HG03108 (cell line): ENCODE measurements around the gene DET1.

Experiments used
- ATAC-seq: cut with Tn5 transposase; IDR thresholded peaks from one replicate; pipeline ENCODE4 v1.9.1; 2021; ENCODE audit warnings: moderate library complexity; ENCODE audit not compliant: unreplicated experiment

Gene DET1

DNA sequence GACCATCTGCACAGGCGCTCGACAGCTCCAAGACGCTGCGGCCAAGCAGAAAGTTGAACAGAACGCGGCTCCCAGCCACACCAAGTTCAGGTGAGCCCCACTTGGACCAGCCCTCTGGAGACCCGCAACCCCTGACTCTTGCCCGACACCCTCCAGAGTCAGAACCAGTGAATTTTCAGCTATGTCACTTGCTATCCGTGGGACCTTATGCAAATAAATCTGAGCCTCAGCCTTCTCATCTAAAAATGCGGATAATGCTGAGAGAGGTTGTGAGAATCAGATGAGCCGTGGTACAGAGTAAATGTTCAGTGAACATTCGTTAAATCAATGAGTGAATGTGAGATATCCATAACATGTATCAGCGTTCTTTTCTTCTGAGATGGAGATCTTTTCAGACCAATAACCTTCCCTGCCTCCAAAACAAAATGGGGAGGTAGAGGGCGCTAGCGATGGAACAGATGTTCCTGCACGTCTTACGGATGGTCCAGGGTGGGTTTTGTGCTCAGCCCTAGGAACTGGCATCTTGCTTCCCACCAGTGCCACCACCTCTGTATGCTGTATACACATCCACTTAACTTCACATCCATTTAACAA, 78.4 kb downstream of the DET1 start:
- no peak for ATAC-seq

DNA sequence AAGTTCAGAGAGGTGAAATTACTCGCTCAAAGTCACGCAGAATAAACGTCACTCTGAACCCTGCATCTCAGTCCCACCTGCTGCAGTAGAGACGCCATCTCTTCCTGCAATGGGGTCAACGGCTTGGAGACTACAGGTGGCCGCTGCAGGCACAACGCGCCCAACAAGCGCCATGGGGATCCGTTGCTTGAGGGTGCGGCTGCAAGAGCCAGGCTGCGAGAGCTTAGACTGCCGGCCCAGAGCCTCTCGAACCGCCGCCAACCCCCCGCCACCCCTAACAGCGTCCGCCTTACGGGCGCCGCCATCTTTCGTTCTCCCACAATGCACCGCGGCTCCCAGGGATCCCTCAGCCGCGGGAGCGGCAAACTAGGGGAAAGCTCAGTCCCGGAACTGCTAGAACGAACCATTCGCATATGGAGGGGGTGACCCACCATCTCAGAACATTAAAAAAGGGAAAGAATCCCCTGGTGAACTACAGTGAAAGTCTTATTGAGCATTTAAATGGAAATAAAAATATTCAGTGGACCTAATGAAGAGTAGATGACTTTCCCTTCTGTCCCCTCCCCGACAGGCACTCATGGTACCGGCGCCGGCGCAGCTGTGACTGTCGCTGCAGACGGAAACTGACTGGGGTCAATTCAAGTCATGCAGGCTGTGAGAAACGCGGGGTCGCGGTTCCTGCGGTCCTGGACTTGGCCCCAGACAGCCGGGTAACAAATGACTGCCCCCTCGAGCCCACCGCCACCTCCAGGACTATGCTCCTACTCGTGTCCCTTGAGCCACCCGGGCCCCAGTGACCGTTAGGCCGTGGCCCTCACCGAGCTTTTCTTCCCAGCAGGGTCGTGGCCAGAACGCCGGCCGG, 79.2 kb downstream of the DET1 start, which contains the start of the genes MRPL46 and MRPS11:
Gene MRPL46, minus strand, starts transcription at position 316 of the 862 bp plus-strand sequence. Its CDS starts 11 bp downstream, at position 305.
Gene MRPS11, plus strand, starts transcription at position 636 of the 862 bp plus-strand sequence. Its CDS starts 10 bp downstream, at position 646.
- ATAC-seq: peak; percentile 86

DNA sequence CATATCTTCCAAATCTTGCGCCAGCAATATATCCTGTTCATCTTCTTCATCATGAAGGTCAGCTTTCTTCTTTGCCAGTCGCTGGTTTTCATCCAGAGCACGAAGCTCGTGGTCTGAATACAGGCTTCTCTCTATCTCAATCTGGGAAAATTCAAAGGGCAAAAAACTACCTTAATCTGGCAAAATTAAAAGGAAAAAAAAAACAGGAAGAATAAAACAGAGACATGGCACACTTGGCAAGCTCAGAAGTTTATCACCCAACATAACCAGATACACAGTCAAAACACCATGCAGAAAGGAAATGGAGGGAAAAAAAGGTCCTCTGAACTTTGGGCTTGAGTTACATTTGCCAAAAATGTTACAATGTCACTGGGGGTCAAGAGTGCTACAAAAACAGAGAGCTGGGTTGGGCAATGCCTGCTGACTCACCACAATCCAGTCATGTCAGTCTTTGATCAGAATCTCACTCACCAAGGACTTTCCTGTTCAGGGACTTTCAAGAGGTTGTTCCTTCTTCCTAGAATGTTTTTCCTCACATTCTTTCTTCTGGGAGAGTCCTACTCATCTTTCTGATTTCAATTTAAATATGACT, 80.8 kb downstream of the DET1 start:
- no peak for ATAC-seq

- ATAC-seq: no peak
Measured at GRCh38 chr15:88463870-88464532, 82.5 kb downstream of the DET1 start.
